HCT116 (cell line): Measurements from ENCODE around the gene PERCC1.

Experiments
- CEBPB ChIP-seq: IDR thresholded peaks from 2 replicates; pipeline ENCODE4 v1.6.1; 2012; ENCODE audit warnings: low read depth
- CTCF ChIP-seq, 3 experiments: fragments of 200-600 bp in 1 of 3; sonication (generic) in 1 of 3; IDR thresholded peaks in 2 of 3; conservative IDR thresholded peaks in 1 of 3; 2 replicates each; pipeline ENCODE4 v1.5.1; 2012 to 2017; ENCODE audit warnings: low read depth in 2 of 3, low read length in 2 of 3, antibody characterized with exemption in 1 of 3, borderline replicate concordance in 1 of 3, control low read depth in 1 of 3, mild to moderate bottlenecking in 1 of 3, mixed read lengths in 1 of 3, mixed run types in 1 of 3, moderate library complexity in 1 of 3; ENCODE audit not compliant: insufficient read depth in 1 of 3
- EGR1 ChIP-seq: IDR thresholded peaks from 2 replicates; pipeline ENCODE4 v1.6.1; 2012; ENCODE audit warnings: low read depth
- JUND ChIP-seq: IDR thresholded peaks from 2 replicates; pipeline ENCODE4 v1.6.1; 2012
- MAX ChIP-seq: IDR thresholded peaks from 2 replicates; pipeline ENCODE4 v1.6.1; 2012
- POLR2A ChIP-seq: IDR thresholded peaks from 2 replicates; pipeline ENCODE4 v1.7.0; 2011; ENCODE audit warnings: borderline replicate concordance; ENCODE audit not compliant: insufficient read depth, insufficient read length; ENCODE audit errors: extremely low read depth
- POLR2AphosphoS5 ChIP-seq: IDR thresholded peaks from 2 replicates; pipeline ENCODE4 v1.6.1; 2011; ENCODE audit warnings: mild to moderate bottlenecking, low read depth, low read length, moderate library complexity
- REST ChIP-seq: IDR thresholded peaks from 2 replicates; pipeline ENCODE4 v1.6.1; 2012; ENCODE audit warnings: low read depth
- SIN3A ChIP-seq: IDR thresholded peaks from 2 replicates; pipeline ENCODE4 v1.6.1; 2012; ENCODE audit warnings: low read depth
- SP1 ChIP-seq: IDR thresholded peaks from 2 replicates; pipeline ENCODE4 v1.6.1; 2012; ENCODE audit warnings: low read depth

GRCh38 chr16:1450841-1451240, 20.0 kb downstream of the PERCC1 start:
- TF ChIP-seq CTCF (IDR thresholded peaks at IDR 0.05 in 2 of 3, conservative IDR thresholded peaks at IDR 0.05 in 1 of 3; ENCODE audit: borderline replicate concordance in 1 of 3, insufficient read depth in 1 of 3, low read depth in 2 of 3, low read length in 2 of 3) (no peak), SIN3A (no peak), JUND (no peak), EGR1 (no peak), REST (no peak), MAX (no peak), POLR2A (no peak), POLR2AphosphoS5 (no peak), CEBPB (no peak), SP1 (no peak)
